GM13977 (cell line): ENCODE data around the gene CLDN25.

Source experiments
- DNase-seq: peaks from one replicate; pipeline ENCODE4 v3.0.0; 2012; ENCODE audit warnings: low spot score
- CTCF ChIP-seq: IDR thresholded peaks from 2 replicates; pipeline ENCODE4 v1.5.1; 2012; ENCODE audit warnings: mild to moderate bottlenecking, control low read depth; ENCODE audit not compliant: insufficient read depth; ENCODE audit errors: extremely low read depth, missing control alignments
- in situ Hi-C: fragments of 300-500 bp; cut with MboI; formaldehyde crosslinking; loops from one replicate; pipeline ENCODE4 v1.12.0; 2022; ENCODE audit warnings: low sequenced_read_pairs, low pct_unique_long_range_greater_than_20kb, mixed read lengths, inconsistent platforms; ENCODE audit not compliant: unreplicated experiment

The CLDN25 gene

GRCh38 chr11:113764527-113765219, 14.9 kb upstream of the CLDN25 start:
- TF ChIP-seq CTCF = no peak
- no peak for DNase-seq
- in situ Hi-C loops = no loop called here

- no peak for TF ChIP-seq CTCF
- in situ Hi-C loops = no loop called here
- no peak for DNase-seq
These were observed 7.6 kb upstream of the CLDN25 start for GRCh38 chr11:113771964-113772363.

- DNase-seq = no peak
- in situ Hi-C loops = no loop called here
- TF ChIP-seq CTCF = no peak
These were observed 6.5 kb upstream of the CLDN25 start for GRCh38 chr11:113773092-113773415.

- in situ Hi-C loops = no loop called here
- peak; percentile 87 for DNase-seq
- peak; percentile 70 for TF ChIP-seq CTCF
These were observed 6.0 kb upstream of the CLDN25 start, which contains the start of gene ZW10 for GRCh38 chr11:113773416-113774173. TSS of gene ZW10 (minus strand) at chr11:113773692. CDS start at chr11:113773666, 26 bp downstream.

GRCh38 chr11:113774174-113774503, 5.5 kb upstream of the CLDN25 start:
- in situ Hi-C loops = no loop called here
- no peak for TF ChIP-seq CTCF
- DNase-seq = no peak

- DNase-seq = no peak
- in situ Hi-C loops = loop anchor here (25.0 kb wide), 1 partner anchor 466 kb away; the partner anchor contains the start of gene TTC12
- TF ChIP-seq CTCF = no peak
These were observed 1.3 kb upstream of the CLDN25 start for GRCh38 chr11:113778111-113778910.
